Suprapubic skin (tissue), 4 donors: ENCODE data around the gene ANKRD66. TPM values are rescaled to one million over a fixed set of nuclear protein-coding genes. Genes with fewer than 3 reads are reported as not detected.
A peak's percentile ranks its signal among the peaks of the same experiment; 100 is the strongest.

Experiments
- DNase-seq, 2 donors: peaks; one replicate each; pipeline ENCODE4 v3.0.0-alpha.2; 2019; ENCODE audit warnings: low spot score in 2 of 2
- H3K27ac ChIP-seq: fragments of 200-600 bp; sonication (generic); one replicate; pipeline ENCODE4 v1.5.1; 2019
- H3K27me3 ChIP-seq: fragments of 200-600 bp; sonication (generic); one replicate; pipeline ENCODE4 v1.5.1; 2019
- H3K36me3 ChIP-seq: fragments of 200-600 bp; sonication (generic); one replicate; pipeline ENCODE4 v1.5.1; 2019
- H3K4me1 ChIP-seq: fragments of 200-600 bp; sonication (generic); one replicate; pipeline ENCODE4 v1.5.1; 2019
- H3K4me3 ChIP-seq: fragments of 200-600 bp; sonication (generic); one replicate; pipeline ENCODE4 v1.5.1; 2019; ENCODE audit warnings: mild to moderate bottlenecking
- H3K9me3 ChIP-seq: fragments of 200-600 bp; sonication (generic); one replicate; pipeline ENCODE4 v1.5.1; 2019
- CTCF ChIP-seq, 2 donors: fragments of 200-600 bp in 1 of 2; fragments of 450-650 bp in 1 of 2; sonication (generic) in 1 of 2; IDR thresholded peaks; one replicate each; pipeline ENCODE4 v1.5.1; 2016 to 2019; ENCODE audit warnings: antibody characterized with exemption in 2 of 2, mild to moderate bottlenecking in 1 of 2, moderate library complexity in 1 of 2
- EP300 ChIP-seq: sonication (generic); formaldehyde crosslinking; IDR thresholded peaks from one replicate; pipeline ENCODE4 v1.6.1; 2017; ENCODE audit warnings: antibody characterized with exemption
- POLR2A ChIP-seq, 2 donors: fragments of 450-650 bp; IDR thresholded peaks; one replicate each; pipeline ENCODE4 v1.6.1; 2017; ENCODE audit warnings: antibody characterized with exemption in 2 of 2, mild to moderate bottlenecking in 2 of 2, moderate library complexity in 2 of 2
- POLR2AphosphoS5 ChIP-seq, 3 donors: sonication (generic); formaldehyde crosslinking; IDR thresholded peaks; one replicate each; pipeline ENCODE4 v1.6.1; 2017; ENCODE audit warnings: antibody characterized with exemption in 3 of 3
- WGBS: methylation state at CpG from one replicate; pipeline ENCODE4 v1.1.5; 2018; 5-methylcytosine and 5-hydroxymethylcytosine counted together
- total RNA-seq, 4 donors: library from RNA; depleted of rRNA; stranded (reverse); fragments of >200 nt; gene quantifications; one replicate each; pipeline ENCODE4 v1.1.0, GENCODE V29; 2016

Gene ANKRD66
- total RNA-seq, 4 donors from 2014 or later = not detected

GRCh38 chr6:46733341-46733801 is 13.4 kb upstream of the ANKRD66 start:
- H3K9me3 ChIP-seq = no peaks in the 10 kb centered on the region
- no peaks in the 10 kb centered on the region for H3K36me3 ChIP-seq
- no peak for DNase-seq
- peaks cover 16% of the 10 kb centered on the region for H3K27me3 ChIP-seq
- H3K27ac ChIP-seq = no peak overlapping the region
- no peak overlapping the region for H3K4me3 ChIP-seq
- H3K4me1 ChIP-seq = peaks cover 17% of the 10 kb centered on the region
- no peak for TF ChIP-seq POLR2AphosphoS5 (IDR thresholded peaks at IDR 0.05)
- TF ChIP-seq POLR2A (IDR thresholded peaks at IDR 0.05) = no peak
- TF ChIP-seq CTCF (IDR thresholded peaks at IDR 0.05) = no peak
- TF ChIP-seq EP300 = no peak
- WGBS = 89% methylated on average over 2 of the region's 2 CpGs

- DNase-seq = no peak
- Histone ChIP-seq H3K36me3 (no peaks in the 10 kb centered on the region), H3K27me3 (peaks cover 21% of the 10 kb centered on the region), H3K4me1 (peaks cover 17% of the 10 kb centered on the region), H3K9me3 (no peaks in the 10 kb centered on the region), H3K27ac (no peak within 1 kb of the TSS), H3K4me3 (peak within 1 kb of the TSS; percentile 78)
- WGBS = under 1% methylated on average over 22 of the region's 73 CpGs
- no peak for TF ChIP-seq POLR2A (IDR thresholded peaks at IDR 0.05)
- TF ChIP-seq POLR2AphosphoS5 (IDR thresholded peaks at IDR 0.05) = no peak
- TF ChIP-seq EP300 = no peak
- TF ChIP-seq CTCF (IDR thresholded peaks at IDR 0.05) = no peak
Measured at GRCh38 chr6:46734867-46735719, 11.6 kb upstream of the ANKRD66 start, which contains the start of gene PLA2G7. PLA2G7 (minus strand) TSS chr6:46735375; CDS start chr6:46722891, 12,484 bp downstream.

- peaks cover 21% of the 10 kb centered on the region for H3K27me3 ChIP-seq
- H3K4me1 ChIP-seq = peaks cover 17% of the 10 kb centered on the region
- TF ChIP-seq POLR2AphosphoS5 (IDR thresholded peaks at IDR 0.05) (no peak), EP300 (no peak), CTCF (IDR thresholded peaks at IDR 0.05) (no peak), POLR2A (IDR thresholded peaks at IDR 0.05) (no peak)
- peak overlapping the region; percentile 78 for H3K4me3 ChIP-seq
- H3K27ac ChIP-seq = no peak overlapping the region
- DNase-seq = no peak
- no peaks in the 10 kb centered on the region for H3K36me3 ChIP-seq
- WGBS = 16% methylated on average over 8 of the region's 8 CpGs
- H3K9me3 ChIP-seq = no peaks in the 10 kb centered on the region
Measured at GRCh38 chr6:46735720-46736031, 11.1 kb upstream of the ANKRD66 start.

GRCh38 chr6:46736906-46737305 is 9.8 kb upstream of the ANKRD66 start:
- H3K27me3 ChIP-seq = peaks cover 21% of the 10 kb centered on the region
- no peaks in the 10 kb centered on the region for H3K9me3 ChIP-seq
- no peak overlapping the region for H3K27ac ChIP-seq
- TF ChIP-seq CTCF (IDR thresholded peaks at IDR 0.05) (no peak), POLR2A (IDR thresholded peaks at IDR 0.05) (no peak), EP300 (no peak), POLR2AphosphoS5 (IDR thresholded peaks at IDR 0.05) (no peak)
- no peaks in the 10 kb centered on the region for H3K36me3 ChIP-seq
- peaks cover 17% of the 10 kb centered on the region for H3K4me1 ChIP-seq
- no peak overlapping the region for H3K4me3 ChIP-seq
- DNase-seq = no peak

- 100% methylated on average over 2 of the region's 2 CpGs for WGBS
- Histone ChIP-seq H3K4me3 (no peak overlapping the region), H3K27ac (no peak overlapping the region), H3K9me3 (no peaks in the 10 kb centered on the region), H3K4me1 (no peaks in the 10 kb centered on the region), H3K36me3 (no peaks in the 10 kb centered on the region), H3K27me3 (peaks cover 11% of the 10 kb centered on the region)
- no peak for DNase-seq
- TF ChIP-seq CTCF (IDR thresholded peaks at IDR 0.05) (no peak), POLR2A (IDR thresholded peaks at IDR 0.05) (no peak), EP300 (no peak), POLR2AphosphoS5 (IDR thresholded peaks at IDR 0.05) (no peak)
Measured at GRCh38 chr6:46741482-46741881, 5.3 kb upstream of the ANKRD66 start.
